NK-92 (cell line): ENCODE results near the gene SEPTIN12.
A peak's percentile ranks its signal among the peaks of the same experiment; 100 is the strongest.
"Not testable (repeated sequence)": the region's sequence is repeated elsewhere in the genome, so short reads cannot be mapped to it uniquely, and the experiment has no call there.

Source experiments
- DNase-seq: peaks from one replicate; lab custom pipeline; 2025; ENCODE audit not compliant: unreplicated experiment; lab: John Stamatoyannopoulos, UW

The SEPTIN12 gene

GRCh38 chr16:4785758-4786433 is 2.2 kb downstream of the SEPTIN12 start:
- no peak for DNase-seq

- DNase-seq: not testable (repeated sequence)
Measured at GRCh38 chr16:4784444-4784987, 3.6 kb downstream of the SEPTIN12 start.

GRCh38 chr16:4783951-4784336 is 4.2 kb downstream of the SEPTIN12 start:
- no peak for DNase-seq

- no peak for DNase-seq
Measured at GRCh38 chr16:4783251-4783950, 4.7 kb downstream of the SEPTIN12 start.

GRCh38 chr16:4780235-4780634 is 7.9 kb downstream of the SEPTIN12 start:
- DNase-seq: no peak

- DNase-seq: no peak
Measured at GRCh38 chr16:4778050-4778392, 10.1 kb downstream of the SEPTIN12 start.

- no peak for DNase-seq
Measured at GRCh38 chr16:4777339-4778049, 10.7 kb downstream of the SEPTIN12 start.

- no peak for DNase-seq
Measured at GRCh38 chr16:4776141-4776705, 11.9 kb downstream of the SEPTIN12 start.

- no peak for DNase-seq
Measured at GRCh38 chr16:4775005-4775404, 13.1 kb downstream of the SEPTIN12 start.

GRCh38 chr16:4772351-4772750 is 15.8 kb downstream of the SEPTIN12 start:
- DNase-seq: no peak

- DNase-seq: no peak
Measured at GRCh38 chr16:4771646-4772045, 16.5 kb downstream of the SEPTIN12 start.

- no peak for DNase-seq
Measured at GRCh38 chr16:4769306-4769638, 18.9 kb downstream of the SEPTIN12 start.

- no peak for DNase-seq
Measured at GRCh38 chr16:4768549-4769305, 19.4 kb downstream of the SEPTIN12 start.

GRCh38 chr16:4767872-4768548 is 20.1 kb downstream of the SEPTIN12 start:
- no peak for DNase-seq

GRCh38 chr16:4766875-4767628 is 21.1 kb downstream of the SEPTIN12 start, which contains the start of gene ZNF500:
Gene ZNF500 (minus strand): TSS chr16:4767162. CDS start chr16:4765978, 1,184 bp downstream.
- DNase-seq: peak; percentile 31

- no peak for DNase-seq
Measured at GRCh38 chr16:4765511-4766474, 22.4 kb downstream of the SEPTIN12 start.

- DNase-seq: no peak
Measured at GRCh38 chr16:4763791-4764190, 24.4 kb downstream of the SEPTIN12 start.

GRCh38 chr16:4762205-4762604 is 25.9 kb downstream of the SEPTIN12 start:
- no peak for DNase-seq
